Measurements from ENCODE around the gene HPGD. TPM values are rescaled to one million over a fixed set of nuclear protein-coding genes. Genes with fewer than 3 reads are reported as not detected.

The HPGD gene
- polyA plus RNA-seq, 1 donor (not counting 4 experiments of a cell fraction or from before 2014, with no cell fraction given) = 0.75 TPM

DNA sequence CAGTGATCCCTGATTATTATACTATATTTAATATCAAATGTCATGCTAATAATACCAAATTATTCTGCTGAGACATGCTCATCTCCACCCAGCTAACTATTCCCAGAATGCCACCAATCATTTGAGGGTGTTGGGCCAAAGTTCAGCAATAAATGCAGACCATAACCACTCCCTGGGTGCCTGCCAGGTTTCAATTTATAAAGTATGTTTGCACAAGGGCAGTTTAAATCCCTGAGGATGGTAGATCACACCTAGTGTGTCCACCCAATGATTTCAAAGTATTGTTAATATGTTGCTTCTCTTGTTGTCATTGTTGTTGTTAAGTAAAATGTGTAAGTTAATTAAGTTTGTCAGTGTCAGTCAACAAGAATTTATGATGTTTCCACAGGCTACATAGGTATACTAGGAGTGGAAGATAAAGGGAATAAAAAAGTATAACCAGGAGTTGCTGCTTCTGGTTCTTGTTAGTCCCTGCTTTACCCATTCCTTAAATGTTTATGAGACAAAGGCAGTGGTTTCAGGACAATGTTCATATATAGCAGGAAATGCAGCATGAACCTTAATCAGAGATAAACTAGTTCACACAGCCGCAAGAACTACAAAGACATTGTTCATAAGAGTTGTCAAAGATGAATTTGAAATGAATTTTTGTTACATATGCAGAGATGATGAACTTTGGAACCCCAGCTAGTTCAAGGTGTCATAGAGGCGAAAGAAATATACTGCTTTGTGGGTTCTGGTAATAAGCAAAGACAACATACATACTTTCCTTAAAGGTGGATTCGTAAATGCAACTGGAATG, 25.5 kb downstream of the HPGD start:
- H2AFZ ChIP-seq (ENCODE audit: control insufficient read depth, low read length) = no peak overlapping the region
- no peak for TF ChIP-seq CTCF (optimal IDR thresholded peaks at IDR 0.05 in 1 of 3, IDR thresholded peaks at IDR 0.05 in 1 of 3, conservative IDR thresholded peaks at IDR 0.05 in 1 of 3; ENCODE audit: extremely low read depth in 1 of 3, insufficient read depth in 2 of 3, low read length in 3 of 3)
- no peak for TF ChIP-seq EZH2 (IDR thresholded peaks at IDR 0.05; ENCODE audit: low read length)
- H4K20me1 ChIP-seq (ENCODE audit: control insufficient read depth, extremely low read depth, insufficient read depth, low read length) = no peaks in the 10 kb centered on the region
- no peaks in the 10 kb centered on the region for H3K79me2 ChIP-seq (ENCODE audit: control insufficient read depth, insufficient read depth, low read length)
- H3K9ac ChIP-seq (ENCODE audit: control insufficient read depth, extremely low read depth, insufficient read depth, low read length) = no peak overlapping the region
- H3K9me1 ChIP-seq (ENCODE audit: control insufficient read depth, extremely low read depth, insufficient read depth, low read length) = no peaks in the 10 kb centered on the region
- FAIRE-seq (no peak), DNase-seq (ENCODE audit: low read depth, low spot score) (no peak)
- H3K36me3 ChIP-seq (ENCODE audit: control insufficient read depth in 2 of 2, extremely low read depth in 1 of 2, insufficient read depth in 2 of 2, low read length in 2 of 2) = no peaks in the 10 kb centered on the region
- no peak overlapping the region for H3K4me2 ChIP-seq (ENCODE audit: control insufficient read depth, extremely low read depth, insufficient read depth, low read depth, low read length)
- H3K27ac ChIP-seq (ENCODE audit: control insufficient read depth, insufficient read depth, low read length) = no peak overlapping the region
- no peak overlapping the region for H3K4me3 ChIP-seq (ENCODE audit: control insufficient read depth in 2 of 3, extremely low read depth in 1 of 3, insufficient read depth in 2 of 3, low read depth in 1 of 3, low read length in 3 of 3)
- H3K4me1 ChIP-seq (ENCODE audit: control insufficient read depth, extremely low read depth, insufficient read depth, low read length) = no peaks in the 10 kb centered on the region
- no peaks in the 10 kb centered on the region for H3K27me3 ChIP-seq (ENCODE audit: control insufficient read depth, extremely low read depth, insufficient read depth, low read length)
- dilution Hi-C loops (cut with MboI; ENCODE audit: extremely low pct_ligation_motif_present, low sequenced_read_pairs) = no loop called here
- H3K9me3 ChIP-seq (ENCODE audit: control insufficient read depth, low read depth, low read length) = no peaks in the 10 kb centered on the region

GRCh38 chr4:174495626-174496025, 26.7 kb downstream of the HPGD start:
- no peak overlapping the region for H3K4me2 ChIP-seq (ENCODE audit: control insufficient read depth, extremely low read depth, insufficient read depth, low read depth, low read length)
- dilution Hi-C loops (cut with MboI; ENCODE audit: extremely low pct_ligation_motif_present, low sequenced_read_pairs) = no loop called here
- DNase-seq (ENCODE audit: low read depth, low spot score) (no peak), FAIRE-seq (no peak)
- H3K27ac ChIP-seq (ENCODE audit: control insufficient read depth, insufficient read depth, low read length) = no peak overlapping the region
- H3K27me3 ChIP-seq (ENCODE audit: control insufficient read depth, extremely low read depth, insufficient read depth, low read length) = no peaks in the 10 kb centered on the region
- no peak for TF ChIP-seq EZH2 (IDR thresholded peaks at IDR 0.05; ENCODE audit: low read length)
- no peak for TF ChIP-seq CTCF (optimal IDR thresholded peaks at IDR 0.05 in 1 of 3, IDR thresholded peaks at IDR 0.05 in 1 of 3, conservative IDR thresholded peaks at IDR 0.05 in 1 of 3; ENCODE audit: extremely low read depth in 1 of 3, insufficient read depth in 2 of 3, low read length in 3 of 3)
- no peak overlapping the region for H3K4me3 ChIP-seq (ENCODE audit: control insufficient read depth in 2 of 3, extremely low read depth in 1 of 3, insufficient read depth in 2 of 3, low read depth in 1 of 3, low read length in 3 of 3)
- no peak overlapping the region for H3K9ac ChIP-seq (ENCODE audit: control insufficient read depth, extremely low read depth, insufficient read depth, low read length)
- no peaks in the 10 kb centered on the region for H3K9me1 ChIP-seq (ENCODE audit: control insufficient read depth, extremely low read depth, insufficient read depth, low read length)
- H3K4me1 ChIP-seq (ENCODE audit: control insufficient read depth, extremely low read depth, insufficient read depth, low read length) = peaks cover 1% of the 10 kb centered on the region
- H3K9me3 ChIP-seq (ENCODE audit: control insufficient read depth, low read depth, low read length) = no peaks in the 10 kb centered on the region
- no peaks in the 10 kb centered on the region for H4K20me1 ChIP-seq (ENCODE audit: control insufficient read depth, extremely low read depth, insufficient read depth, low read length)
- H2AFZ ChIP-seq (ENCODE audit: control insufficient read depth, low read length) = no peak overlapping the region
- H3K79me2 ChIP-seq (ENCODE audit: control insufficient read depth, insufficient read depth, low read length) = no peaks in the 10 kb centered on the region
- H3K36me3 ChIP-seq (ENCODE audit: control insufficient read depth in 2 of 2, extremely low read depth in 1 of 2, insufficient read depth in 2 of 2, low read length in 2 of 2) = no peaks in the 10 kb centered on the region

Data from keratinocyte (primary cell).